Suppressor macrophage treated with lipopolysaccharide for 4 hours (primary cell): ENCODE results near the gene FRMPD4.

Source experiments
- DNase-seq: peaks from one replicate; pipeline ENCODE4 v3.0.0-alpha.2; 2020

Gene FRMPD4

GRCh38 chrX:12223650-12224049 is 85.4 kb downstream of the FRMPD4 start:
- DNase-seq = no peak

GRCh38 chrX:12225107-12225506 is 86.8 kb downstream of the FRMPD4 start:
- no peak for DNase-seq

GRCh38 chrX:12227412-12228041 is 89.3 kb downstream of the FRMPD4 start:
- no peak for DNase-seq

DNA sequence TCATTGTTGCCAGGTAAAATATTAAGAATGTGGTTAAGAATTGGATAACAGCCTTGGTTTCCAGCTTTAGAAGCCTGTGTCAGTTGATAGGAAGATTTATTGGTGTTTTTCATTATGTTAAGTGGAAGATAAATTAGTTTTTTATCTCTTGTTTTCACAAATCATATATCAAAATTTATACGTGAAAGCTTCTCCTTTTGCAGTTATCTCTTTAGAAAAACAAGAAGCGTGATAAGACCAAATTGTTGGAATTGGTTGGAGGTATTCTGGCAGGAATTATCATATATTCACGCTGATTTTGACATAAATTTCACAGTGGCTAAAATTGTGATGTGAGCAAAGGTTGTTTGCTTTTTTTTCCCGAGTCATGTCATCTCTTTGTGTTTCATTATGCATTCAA is 90.6 kb downstream of the FRMPD4 start:
- DNase-seq = no peak

GRCh38 chrX:12229986-12230385 is 91.7 kb downstream of the FRMPD4 start:
- no peak for DNase-seq

DNA sequence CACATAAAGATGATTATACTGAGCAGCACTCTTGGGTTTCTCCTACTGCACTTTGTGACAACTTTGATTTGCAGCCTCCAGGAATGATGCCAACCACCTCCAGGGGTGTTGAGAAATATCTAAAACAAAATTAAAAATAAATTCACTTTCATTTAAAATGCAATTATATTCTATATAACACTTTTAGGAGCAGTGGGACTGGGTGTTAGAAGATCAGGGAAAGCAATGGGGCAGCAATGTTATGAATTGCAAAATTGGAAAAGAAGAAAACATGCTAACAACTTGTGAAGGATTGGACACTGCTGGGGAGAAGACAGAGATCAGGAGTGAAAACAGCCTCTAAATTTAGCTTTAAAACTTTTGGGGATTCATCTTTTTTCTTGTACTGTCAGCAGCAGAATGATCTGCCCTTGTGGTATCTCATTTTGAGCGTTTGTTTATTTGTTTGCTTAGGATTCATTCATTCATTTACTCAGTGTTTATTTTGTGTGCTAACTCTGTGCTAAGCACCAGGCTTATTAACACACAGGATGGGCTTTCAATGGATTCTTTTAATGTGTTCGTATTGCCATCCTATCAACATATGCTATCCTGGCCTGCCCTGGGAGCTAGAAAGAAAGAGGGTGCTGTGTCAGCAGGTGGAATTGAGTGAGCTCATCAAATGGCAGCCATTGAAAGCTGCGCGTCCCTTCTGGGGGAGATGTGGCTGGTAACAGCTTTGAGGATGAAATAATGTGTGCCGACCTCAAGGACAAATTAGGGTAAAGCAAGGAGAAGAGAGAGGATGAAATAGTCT is 96.5 kb downstream of the FRMPD4 start:
- DNase-seq = no peak

DNA sequence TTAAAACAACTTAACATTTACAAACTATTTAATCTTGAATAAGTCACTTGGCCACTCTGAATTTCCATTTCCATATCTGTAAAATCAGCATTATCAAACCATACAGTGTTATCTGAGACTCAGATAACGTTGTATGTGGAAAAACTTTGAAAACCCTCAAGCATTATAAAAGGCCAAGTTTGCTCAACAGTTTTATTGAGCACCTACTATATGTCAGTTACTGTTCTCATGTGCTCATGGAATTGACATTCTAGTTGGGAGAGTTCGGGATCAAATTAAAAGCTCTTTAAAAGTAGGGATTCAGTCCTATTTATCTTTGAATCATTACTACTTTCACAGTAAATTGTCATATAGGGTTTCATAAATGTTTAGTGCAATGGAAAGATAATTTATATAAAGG is 97.9 kb downstream of the FRMPD4 start:
- no peak for DNase-seq

DNA sequence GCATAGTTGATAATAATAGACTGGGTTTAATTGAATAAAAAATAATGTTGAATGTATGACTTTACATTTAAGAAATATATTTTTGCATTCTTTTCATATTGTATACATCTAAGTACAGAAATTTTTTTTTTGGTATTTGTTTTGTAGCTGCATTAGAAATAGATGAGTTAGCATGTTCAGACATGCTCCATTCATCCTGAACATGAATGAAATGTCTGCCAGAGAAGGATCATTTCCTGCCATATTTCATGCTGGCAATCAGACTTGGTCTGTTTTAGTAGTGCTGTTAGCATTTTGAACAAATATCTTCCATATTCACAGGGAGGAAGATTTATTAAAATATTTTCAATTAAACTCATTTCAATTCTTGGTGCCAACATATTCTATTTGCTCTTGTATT is 98.9 kb downstream of the FRMPD4 start:
- no peak for DNase-seq

DNA sequence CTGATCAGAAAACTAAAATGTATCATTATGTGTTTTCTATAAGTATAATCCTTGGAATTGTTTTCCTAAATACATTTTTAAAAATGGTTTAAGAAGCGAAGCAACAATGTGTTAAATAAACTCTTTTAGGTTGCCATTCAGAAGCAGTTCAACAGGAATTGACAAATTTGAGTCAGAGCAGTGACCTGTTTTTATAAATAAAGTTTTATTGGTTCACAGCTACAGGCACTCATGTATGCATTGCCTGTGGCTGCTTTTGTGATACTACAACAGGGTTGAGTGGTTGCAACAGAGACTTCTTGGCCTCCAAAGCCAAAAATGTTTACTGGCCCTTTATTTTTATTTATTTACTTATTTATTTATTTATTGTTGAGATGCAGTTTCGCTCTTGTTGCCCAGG is 99.5 kb downstream of the FRMPD4 start:
- no peak for DNase-seq

DNA sequence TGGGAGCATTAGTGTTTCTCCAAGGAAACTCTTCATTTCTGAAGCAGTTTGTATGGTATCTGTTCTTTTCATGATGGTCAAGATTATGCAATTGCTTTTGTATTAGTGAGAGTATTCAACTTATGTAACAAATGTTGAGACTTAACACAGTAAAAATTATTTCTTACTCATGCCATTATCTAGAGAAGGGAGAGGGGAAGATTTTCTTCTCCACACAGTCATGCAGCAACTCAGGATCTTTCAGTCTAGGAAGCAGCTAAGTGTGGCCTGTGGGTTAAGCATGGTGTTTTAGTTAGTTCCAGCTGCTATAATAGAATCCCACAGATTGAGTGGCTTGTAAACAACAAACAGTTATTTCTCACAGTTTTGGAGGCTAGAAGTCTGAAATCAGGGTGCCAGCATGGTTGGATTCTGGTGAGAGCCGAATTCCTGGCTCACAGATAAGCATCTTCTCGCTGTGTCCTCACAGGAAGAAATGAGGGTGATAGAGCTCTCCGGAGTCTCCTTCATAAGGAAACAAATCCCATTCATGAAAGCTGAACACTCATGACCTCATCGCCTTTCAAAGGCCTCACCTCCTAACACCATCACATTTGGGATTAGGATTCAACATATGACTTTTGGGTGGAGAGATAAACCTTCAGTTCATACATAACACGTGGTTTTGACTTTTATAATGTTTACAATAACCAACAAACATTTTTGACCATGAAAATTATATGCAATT is 101.2 kb downstream of the FRMPD4 start:
- no peak for DNase-seq

GRCh38 chrX:12240491-12240890 is 102.2 kb downstream of the FRMPD4 start:
- DNase-seq = no peak

DNA sequence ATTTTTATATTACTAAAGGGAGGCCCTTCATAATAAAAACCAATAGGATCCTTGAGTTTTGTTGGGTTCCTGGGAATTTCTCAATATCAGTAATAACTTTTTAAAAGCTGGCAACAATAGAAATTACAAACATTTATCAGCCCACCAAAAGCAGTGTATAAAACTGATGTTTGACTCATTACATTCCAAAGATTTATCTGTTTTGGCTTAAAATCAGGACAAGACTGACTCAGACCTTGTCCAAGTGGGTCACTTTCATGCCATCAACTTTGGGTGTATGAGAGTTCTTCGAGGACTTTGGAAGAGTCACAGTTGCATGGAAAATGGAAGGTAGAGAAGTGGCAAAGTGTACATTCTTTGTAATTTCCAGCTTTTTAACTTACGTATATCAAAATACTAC is 102.8 kb downstream of the FRMPD4 start:
- DNase-seq = no peak

GRCh38 chrX:12245650-12246645 is 107.7 kb downstream of the FRMPD4 start:
- no peak for DNase-seq

GRCh38 chrX:12249997-12250396 is 111.7 kb downstream of the FRMPD4 start:
- DNase-seq = no peak

- no peak for DNase-seq
These were observed 124.9 kb downstream of the FRMPD4 start for GRCh38 chrX:12263211-12263610.

DNA sequence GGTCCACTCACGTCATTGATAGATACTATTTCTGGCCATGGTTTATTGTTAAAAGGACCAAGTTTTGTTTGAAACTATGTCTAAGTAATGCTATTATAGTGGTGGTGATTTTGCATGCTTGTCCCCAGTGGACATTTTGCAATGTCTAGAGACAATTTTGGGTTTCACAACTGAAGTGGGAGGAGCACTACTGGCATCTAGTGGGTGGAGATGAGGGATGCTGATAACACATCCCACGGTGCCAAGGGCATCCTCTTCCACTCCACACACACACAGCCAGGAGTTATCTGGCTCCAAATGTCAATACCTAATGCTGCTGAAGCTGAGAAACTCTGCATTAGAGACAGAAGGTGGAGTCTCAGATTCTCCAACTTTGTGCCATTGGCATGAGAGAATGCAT is 131.2 kb downstream of the FRMPD4 start:
- DNase-seq = no peak

GRCh38 chrX:12278151-12278550 is 139.9 kb downstream of the FRMPD4 start:
- DNase-seq = no peak

- no peak for DNase-seq
These were observed 144.7 kb downstream of the FRMPD4 start for GRCh38 chrX:12282991-12283390.

DNA sequence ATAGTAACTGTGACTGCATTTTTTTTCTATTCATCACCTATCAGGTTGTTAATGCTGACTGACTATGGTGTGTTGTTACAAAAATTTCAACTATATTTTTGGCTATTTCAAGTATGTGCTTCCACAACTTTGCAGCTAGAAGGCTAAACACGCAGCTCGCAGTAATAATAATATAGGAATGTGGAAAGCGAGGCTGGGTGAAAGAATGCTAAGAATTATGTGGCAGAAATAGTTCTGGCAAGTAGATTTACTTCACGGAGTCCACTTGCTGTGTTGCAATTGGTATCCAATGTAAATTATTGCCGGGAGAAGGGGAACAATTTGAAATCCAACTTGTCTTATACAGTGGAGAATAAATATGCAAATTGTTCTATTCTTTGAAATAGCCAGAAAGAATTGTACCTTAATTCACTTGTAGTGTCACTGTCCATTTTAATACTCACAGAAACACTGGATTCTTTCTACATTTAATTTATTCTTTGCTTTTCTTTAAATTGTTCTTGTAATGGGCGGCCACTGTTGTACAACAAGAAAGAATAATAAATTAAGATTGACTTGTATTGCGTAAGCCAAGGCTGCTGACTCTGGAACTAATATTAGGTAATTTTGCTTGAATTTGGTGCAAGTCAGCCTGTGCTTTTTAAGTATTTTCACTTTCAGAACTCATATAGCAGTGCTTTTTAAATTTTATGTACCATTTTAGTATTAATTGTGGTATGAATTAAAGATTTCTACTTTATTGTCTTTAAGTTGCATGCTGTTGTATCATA is 154.9 kb downstream of the FRMPD4 start:
- DNase-seq = no peak

DNA sequence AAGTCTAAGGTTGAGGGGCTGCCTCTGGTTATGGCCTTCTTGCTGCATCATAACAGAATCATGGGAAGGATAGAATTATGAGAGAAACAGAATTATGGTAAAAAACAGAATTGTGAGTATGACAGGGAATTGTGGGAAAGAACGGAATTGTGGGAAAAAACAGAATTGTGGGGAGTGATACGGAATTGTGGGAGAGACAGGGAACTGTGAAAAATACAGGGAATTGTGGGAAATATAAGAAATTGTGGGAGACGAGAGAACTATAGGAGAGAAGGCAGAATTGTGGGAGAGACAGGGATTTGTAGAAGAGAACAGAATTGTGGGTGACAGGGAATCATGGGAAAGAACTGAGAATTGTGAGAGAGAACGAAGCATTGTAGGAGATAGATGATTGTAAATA is 159.1 kb downstream of the FRMPD4 start:
- no peak for DNase-seq

DNA sequence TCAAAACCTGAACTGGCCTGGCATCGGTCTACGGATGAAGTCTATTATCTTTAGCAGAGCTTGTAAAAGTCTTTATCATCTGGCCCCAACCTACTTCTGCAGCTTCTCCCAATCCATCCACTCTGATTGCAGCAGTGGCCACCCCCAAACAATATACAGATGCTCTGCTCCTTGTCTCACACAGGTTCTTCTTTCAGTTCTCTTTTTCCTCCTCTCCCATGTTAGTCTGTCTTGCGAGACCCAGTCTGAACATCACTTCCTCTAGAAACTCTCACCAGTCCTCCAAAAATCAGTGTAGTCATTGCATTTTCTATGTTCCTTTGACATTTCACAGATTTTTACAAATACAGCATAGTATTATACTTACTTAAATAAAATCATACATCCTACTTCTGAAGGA is 163.0 kb downstream of the FRMPD4 start:
- no peak for DNase-seq

DNA sequence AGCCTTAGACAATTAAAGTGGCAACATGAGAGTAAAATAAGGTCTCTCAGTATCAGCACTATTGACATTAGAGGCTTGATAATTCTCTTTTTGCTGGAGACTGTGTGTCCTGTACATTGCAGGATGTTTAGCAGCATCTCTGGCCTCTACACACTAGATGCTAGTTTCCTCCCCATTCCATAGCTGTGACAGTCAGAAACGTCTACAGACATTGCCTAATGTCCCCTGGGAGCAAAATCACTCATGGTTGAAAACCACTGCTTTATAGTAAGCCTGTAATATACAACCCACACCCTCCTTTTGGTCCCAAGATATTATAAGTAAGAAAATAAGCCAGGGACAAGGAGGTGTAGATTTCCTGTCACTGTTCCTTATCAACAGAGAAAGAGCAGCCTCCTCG is 166.0 kb downstream of the FRMPD4 start:
- DNase-seq = no peak
